ENCODE measurements around the gene ATP2B2. TPM values are rescaled to one million over a fixed set of nuclear protein-coding genes. Genes with fewer than 3 reads are reported as not detected.

The ATP2B2 gene
- total and polyA plus RNA-seq, 2 donors from 2014 or later, result 0.19 to 0.22 TPM

DNA sequence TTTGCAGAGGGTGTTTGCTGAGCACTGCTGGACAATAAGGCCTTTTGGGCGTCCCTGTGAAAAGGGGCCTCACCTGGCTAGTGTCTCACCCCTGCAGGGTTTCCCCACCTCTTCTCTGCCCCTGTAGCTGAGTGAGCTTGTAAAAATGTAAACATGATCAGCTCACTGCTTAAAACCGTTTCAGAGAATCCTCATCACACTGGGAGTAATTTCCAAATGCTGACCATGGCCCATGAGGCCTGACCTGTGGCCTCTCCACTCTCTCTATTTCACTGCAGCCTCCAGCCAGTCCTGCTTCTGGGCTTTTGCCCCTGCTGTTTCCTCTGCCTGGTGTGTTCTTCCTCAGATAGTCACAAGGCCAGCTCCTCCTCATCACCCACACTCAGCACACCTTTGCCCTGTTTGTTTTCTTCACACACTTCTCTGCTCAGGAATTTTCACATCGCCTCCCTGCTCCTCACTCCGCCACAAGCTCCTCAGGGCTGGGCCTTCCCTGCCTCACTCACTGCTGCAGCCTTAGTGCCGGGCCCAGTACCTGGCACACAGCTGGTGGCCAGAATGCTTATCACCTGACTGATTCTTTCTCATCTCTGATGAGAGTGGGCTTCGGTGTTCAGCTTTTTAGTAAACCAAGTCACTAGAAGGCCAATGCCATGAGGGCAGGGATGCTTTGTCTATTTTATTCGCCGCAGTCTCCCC, 105.2 kb downstream of the ATP2B2 start:
- FAIRE-seq, result no peak

DNA sequence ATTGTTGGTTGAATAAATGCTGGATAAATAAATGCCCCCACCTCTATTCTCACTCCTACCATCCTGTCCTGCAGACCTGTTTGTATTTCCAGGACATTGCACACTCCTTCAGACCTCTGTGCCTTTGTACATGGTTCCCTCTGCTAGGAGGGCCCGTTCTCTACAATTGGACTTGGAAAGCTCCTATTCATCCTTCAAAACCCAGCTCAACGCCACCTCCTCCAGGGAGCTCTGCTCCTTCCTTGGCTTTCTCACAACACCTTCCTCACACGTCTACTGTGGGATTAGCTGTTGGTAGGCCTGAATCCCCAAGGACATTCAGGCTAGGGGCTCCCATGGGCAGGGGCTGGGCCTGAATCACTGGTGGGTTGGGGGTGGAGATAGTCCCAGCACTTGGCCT, 105.8 kb downstream of the ATP2B2 start:
- DNase-seq (no peak), FAIRE-seq (no peak)
- Histone ChIP-seq H3K4me3 (ENCODE audit: low read length in 3 of 3) (no peak overlapping the region), H3K27me3 (ENCODE audit: control insufficient read depth, insufficient read depth, low read length) (no peaks in the 10 kb centered on the region), H3K4me1 (ENCODE audit: control insufficient read depth in 2 of 3, insufficient read depth in 2 of 3, low read depth in 1 of 3, low read length in 3 of 3) (no peaks in the 10 kb centered on the region), H3K27ac (ENCODE audit: low read depth in 2 of 2, low read length in 2 of 2) (no peak overlapping the region), H3K36me3 (ENCODE audit: control insufficient read depth in 2 of 3, insufficient read depth in 3 of 3, low read length in 3 of 3) (no peaks in the 10 kb centered on the region), H3K9me3 (ENCODE audit: control insufficient read depth in 2 of 3, insufficient read depth in 1 of 3, low read length in 3 of 3) (no peaks in the 10 kb centered on the region), H3K9ac (ENCODE audit: low read length in 3 of 3) (no peak overlapping the region)
- TF ChIP-seq, protein P1, sequence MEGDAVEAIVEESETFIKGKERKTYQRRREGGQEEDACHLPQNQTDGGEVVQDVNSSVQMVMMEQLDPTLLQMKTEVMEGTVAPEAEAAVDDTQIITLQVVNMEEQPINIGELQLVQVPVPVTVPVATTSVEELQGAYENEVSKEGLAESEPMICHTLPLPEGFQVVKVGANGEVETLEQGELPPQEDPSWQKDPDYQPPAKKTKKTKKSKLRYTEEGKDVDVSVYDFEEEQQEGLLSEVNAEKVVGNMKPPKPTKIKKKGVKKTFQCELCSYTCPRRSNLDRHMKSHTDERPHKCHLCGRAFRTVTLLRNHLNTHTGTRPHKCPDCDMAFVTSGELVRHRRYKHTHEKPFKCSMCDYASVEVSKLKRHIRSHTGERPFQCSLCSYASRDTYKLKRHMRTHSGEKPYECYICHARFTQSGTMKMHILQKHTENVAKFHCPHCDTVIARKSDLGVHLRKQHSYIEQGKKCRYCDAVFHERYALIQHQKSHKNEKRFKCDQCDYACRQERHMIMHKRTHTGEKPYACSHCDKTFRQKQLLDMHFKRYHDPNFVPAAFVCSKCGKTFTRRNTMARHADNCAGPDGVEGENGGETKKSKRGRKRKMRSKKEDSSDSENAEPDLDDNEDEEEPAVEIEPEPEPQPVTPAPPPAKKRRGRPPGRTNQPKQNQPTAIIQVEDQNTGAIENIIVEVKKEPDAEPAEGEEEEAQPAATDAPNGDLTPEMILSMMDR (IDR thresholded peaks at IDR 0.05; ENCODE audit: borderline replicate concordance, extremely low read depth, insufficient read depth), result no peak
- intact Hi-C loops (cut with DNase I), result no loop called here

More for the DNA sequence above, 105.2 kb downstream of the ATP2B2 start:
- Histone ChIP-seq H3K4me3 (ENCODE audit: low read length in 3 of 3) (no peak overlapping the region), H3K9me3 (ENCODE audit: control insufficient read depth in 2 of 3, insufficient read depth in 1 of 3, low read length in 3 of 3) (no peaks in the 10 kb centered on the region), H3K27ac (ENCODE audit: low read depth in 2 of 2, low read length in 2 of 2) (no peak overlapping the region), H3K36me3 (ENCODE audit: control insufficient read depth in 2 of 3, insufficient read depth in 3 of 3, low read length in 3 of 3) (no peaks in the 10 kb centered on the region), H3K9ac (ENCODE audit: low read length in 3 of 3) (no peak overlapping the region), H3K4me1 (ENCODE audit: control insufficient read depth in 2 of 3, insufficient read depth in 2 of 3, low read depth in 1 of 3, low read length in 3 of 3) (no peaks in the 10 kb centered on the region), H3K27me3 (ENCODE audit: control insufficient read depth, insufficient read depth, low read length) (no peaks in the 10 kb centered on the region)
- DNase-seq, result no peak
- TF ChIP-seq, protein P1 (IDR thresholded peaks at IDR 0.05; ENCODE audit: borderline replicate concordance, extremely low read depth, insufficient read depth), result no peak
- intact Hi-C loops (cut with DNase I), result no loop called here

DNA sequence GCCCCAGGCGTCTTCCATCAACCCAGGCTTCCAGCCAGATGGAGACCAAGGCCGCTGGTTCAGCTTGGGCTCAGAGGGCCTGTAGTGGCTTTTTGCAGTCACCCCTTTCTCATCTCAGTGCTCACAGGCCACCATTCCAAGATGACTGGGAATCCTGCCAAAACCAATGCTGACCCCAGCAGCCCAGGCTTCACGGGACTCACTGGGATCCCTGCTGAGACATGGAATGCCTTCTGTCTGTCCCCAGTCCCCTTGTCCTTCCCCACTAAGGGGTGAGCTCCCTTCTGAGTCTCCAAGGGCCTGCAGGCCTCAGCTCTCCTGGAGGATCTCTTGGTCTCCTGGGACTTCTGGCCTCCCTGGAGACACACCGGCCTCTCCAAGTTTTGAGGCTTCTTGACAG, 107.0 kb downstream of the ATP2B2 start:
- no peaks in the 10 kb centered on the region for H3K9me3 ChIP-seq (ENCODE audit: control insufficient read depth in 2 of 3, insufficient read depth in 1 of 3, low read length in 3 of 3)
- intact Hi-C loops (cut with DNase I), result no loop called here
- H3K27me3 ChIP-seq (ENCODE audit: control insufficient read depth, insufficient read depth, low read length), result no peaks in the 10 kb centered on the region
- TF ChIP-seq, protein P1 (IDR thresholded peaks at IDR 0.05; ENCODE audit: borderline replicate concordance, extremely low read depth, insufficient read depth), result no peak
- no peak overlapping the region for H3K9ac ChIP-seq (ENCODE audit: low read length in 3 of 3)
- no peak overlapping the region for H3K27ac ChIP-seq (ENCODE audit: low read depth in 2 of 2, low read length in 2 of 2)
- no peaks in the 10 kb centered on the region for H3K36me3 ChIP-seq (ENCODE audit: control insufficient read depth in 2 of 3, insufficient read depth in 3 of 3, low read length in 3 of 3)
- no peak overlapping the region for H3K4me3 ChIP-seq (ENCODE audit: low read length in 3 of 3)
- FAIRE-seq (no peak), DNase-seq (no peak)
- H3K4me1 ChIP-seq (ENCODE audit: control insufficient read depth in 2 of 3, insufficient read depth in 2 of 3, low read depth in 1 of 3, low read length in 3 of 3), result no peaks in the 10 kb centered on the region

DNA sequence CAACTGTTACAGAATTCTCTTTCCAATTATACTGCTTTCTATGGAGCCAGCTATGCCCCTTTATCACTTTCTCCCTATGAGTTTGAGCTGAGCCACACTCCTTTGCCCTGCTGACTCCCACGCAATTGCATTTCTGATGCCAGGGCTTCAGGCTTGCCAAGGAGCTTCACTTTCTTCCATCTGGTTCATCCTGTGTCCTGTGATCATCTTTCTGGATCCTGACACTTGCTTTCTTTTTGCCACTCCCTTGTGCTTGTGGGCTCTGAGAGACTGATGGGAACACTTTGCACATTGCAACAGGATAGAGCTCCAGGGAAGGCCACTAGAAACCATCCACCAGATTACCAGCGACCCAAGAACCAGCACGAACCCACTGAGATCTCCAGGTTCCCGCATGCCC, 107.5 kb downstream of the ATP2B2 start:
- Histone ChIP-seq H3K27ac (ENCODE audit: low read depth in 2 of 2, low read length in 2 of 2) (no peak overlapping the region), H3K36me3 (ENCODE audit: control insufficient read depth in 2 of 3, insufficient read depth in 3 of 3, low read length in 3 of 3) (no peaks in the 10 kb centered on the region), H3K27me3 (ENCODE audit: control insufficient read depth, insufficient read depth, low read length) (no peaks in the 10 kb centered on the region), H3K4me3 (ENCODE audit: low read length in 3 of 3) (no peak overlapping the region), H3K9ac (ENCODE audit: low read length in 3 of 3) (no peak overlapping the region), H3K4me1 (ENCODE audit: control insufficient read depth in 2 of 3, insufficient read depth in 2 of 3, low read depth in 1 of 3, low read length in 3 of 3) (no peaks in the 10 kb centered on the region), H3K9me3 (ENCODE audit: control insufficient read depth in 2 of 3, insufficient read depth in 1 of 3, low read length in 3 of 3) (no peaks in the 10 kb centered on the region)
- no peak for DNase-seq
- TF ChIP-seq, protein P1 (IDR thresholded peaks at IDR 0.05; ENCODE audit: borderline replicate concordance, extremely low read depth, insufficient read depth), result no peak
- no peak for FAIRE-seq
- intact Hi-C loops (cut with DNase I), result no loop called here

Data from kidney (tissue), 14 donors.